ENCODE data around the gene ABTB1. TPM values are rescaled to one million over a fixed set of nuclear protein-coding genes. Genes with fewer than 3 reads are reported as not detected.
A peak's percentile ranks its signal among the peaks of the same experiment; 100 is the strongest.

Gene ABTB1
- total RNA-seq, 2 donors from 2014 or later = 27.7 to 28.9 TPM

DNA sequence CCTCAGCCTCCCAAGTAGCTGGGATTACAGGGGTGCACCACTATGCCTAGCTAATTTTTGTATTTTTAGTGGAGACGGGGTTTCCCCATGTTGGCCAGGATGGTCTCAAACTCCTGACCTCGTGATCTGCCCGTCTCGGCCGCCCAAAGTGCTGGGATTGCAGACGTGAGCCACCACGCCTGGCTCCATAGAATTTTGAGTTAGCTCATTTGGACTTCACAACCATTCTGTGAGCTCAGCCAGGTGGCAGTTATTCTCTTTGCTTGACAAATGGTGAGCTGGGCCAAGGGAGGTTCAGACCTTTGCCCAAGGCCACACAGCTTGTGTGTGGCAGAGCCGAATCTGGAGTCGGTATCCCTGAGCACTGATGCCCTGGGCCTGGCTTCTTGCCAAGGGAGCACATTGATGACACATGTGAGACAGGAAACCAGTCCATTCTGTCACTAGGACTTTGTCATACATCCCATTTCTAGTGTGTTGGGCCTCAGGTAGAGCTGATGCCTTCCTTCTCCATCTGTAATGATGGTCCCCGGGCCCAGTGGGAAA, 26.2 kb upstream of the ABTB1 start:
- DNase-seq (ENCODE audit: low spot score) = peak; percentile 62
- intact Hi-C loops (cut with DNase I) = no loop called here

DNA sequence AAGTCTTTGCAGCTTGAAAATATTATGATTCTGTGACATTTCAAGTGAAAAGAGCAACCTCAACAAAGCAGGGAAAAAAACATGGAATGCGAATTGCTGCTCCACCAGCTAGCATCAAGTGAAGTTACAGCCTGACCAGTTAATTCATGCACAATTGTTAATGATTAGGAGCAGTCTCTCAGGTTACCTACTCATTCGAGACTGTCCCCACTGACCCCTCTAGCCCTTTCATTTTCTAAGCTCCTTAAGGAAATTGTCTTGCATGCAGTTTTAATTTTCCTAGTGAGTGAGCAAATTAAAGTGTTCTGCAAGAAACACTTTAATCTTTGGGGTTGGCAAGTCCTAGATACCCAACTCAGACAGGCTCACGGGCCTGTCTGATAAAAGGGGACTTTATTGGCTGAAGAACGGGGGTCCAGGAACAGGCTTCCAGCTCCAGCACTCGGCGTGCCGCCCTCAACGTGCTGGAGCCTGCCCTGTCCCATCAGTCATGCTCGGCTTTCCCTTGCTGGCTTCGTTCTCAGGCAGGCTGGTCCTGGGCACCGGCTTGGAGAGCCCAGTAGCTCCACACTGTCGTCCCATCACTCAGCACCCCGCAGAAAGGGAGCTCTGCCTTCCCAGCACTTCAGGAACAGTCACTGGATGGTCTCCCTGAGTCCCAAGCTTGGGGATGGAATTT, 25.4 kb upstream of the ABTB1 start:
- intact Hi-C loops (cut with DNase I) = no loop called here
- peak; percentile 64 for DNase-seq (ENCODE audit: low spot score)

- intact Hi-C loops (cut with DNase I) = no loop called here
- DNase-seq (ENCODE audit: low spot score) = no peak
Observed at GRCh38 chr3:127647845-127648204, 24.9 kb upstream of the ABTB1 start.

GRCh38 chr3:127650236-127650635, 22.5 kb upstream of the ABTB1 start:
- intact Hi-C loops (cut with DNase I) = loop anchor here (2.0 to 5.0 kb wide), 2 partner anchors 317 kb away; no protein-coding TSS in a partner anchor
- DNase-seq (ENCODE audit: low spot score) = peak; percentile 23

GRCh38 chr3:127651516-127652172, 21.1 kb upstream of the ABTB1 start:
- intact Hi-C loops (cut with DNase I) = loop anchor here (2.0 to 5.0 kb wide), 2 partner anchors 315 to 316 kb away; no protein-coding TSS in a partner anchor

DNA sequence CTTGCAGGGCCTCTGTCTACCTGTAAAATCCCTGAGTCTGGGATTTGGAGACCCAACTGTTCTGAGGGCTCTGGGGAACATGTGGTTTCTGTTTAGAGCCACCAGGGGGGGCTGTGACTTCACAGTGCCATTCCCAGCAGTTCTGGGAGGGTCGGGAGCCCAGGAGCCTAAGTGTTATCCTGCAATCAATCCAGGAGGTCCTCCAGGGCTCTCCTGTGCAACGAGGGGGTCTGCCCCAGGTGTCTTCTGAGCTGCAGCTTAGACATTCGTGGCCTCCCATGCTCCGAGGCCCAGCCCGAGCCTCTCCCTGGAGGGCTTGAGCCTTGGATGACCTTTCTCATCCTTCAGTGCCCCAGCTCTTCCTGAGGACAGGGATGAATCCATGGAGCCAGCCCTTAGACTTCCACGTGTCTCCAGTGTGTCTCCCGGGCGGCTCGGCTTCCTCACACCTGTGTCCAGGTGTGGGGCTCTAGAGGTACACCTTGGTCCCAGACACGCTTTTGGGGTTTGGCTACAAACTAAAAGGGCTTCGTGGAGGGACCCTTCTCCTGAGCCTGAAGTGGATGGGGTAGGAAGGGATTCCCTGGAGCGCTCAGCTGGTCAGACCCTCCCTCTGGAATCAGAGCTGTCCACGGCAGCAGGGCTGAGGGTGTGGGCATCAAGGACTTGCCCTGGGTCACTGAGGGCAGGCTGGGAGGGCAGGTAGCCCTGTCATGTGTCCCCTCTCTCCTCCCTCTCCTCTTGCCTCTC, 20.3 kb upstream of the ABTB1 start:
- intact Hi-C loops (cut with DNase I) = loop anchor here in 1 of 2 donors (5.0 kb wide), 1 partner anchor 315 kb away; no protein-coding TSS in a partner anchor
- DNase-seq (ENCODE audit: low spot score) = peak; percentile 83

More at GRCh38 chr3:127651516-127652172, 21.1 kb upstream of the ABTB1 start:
- peak; percentile 53 for DNase-seq (ENCODE audit: low spot score)

DNA sequence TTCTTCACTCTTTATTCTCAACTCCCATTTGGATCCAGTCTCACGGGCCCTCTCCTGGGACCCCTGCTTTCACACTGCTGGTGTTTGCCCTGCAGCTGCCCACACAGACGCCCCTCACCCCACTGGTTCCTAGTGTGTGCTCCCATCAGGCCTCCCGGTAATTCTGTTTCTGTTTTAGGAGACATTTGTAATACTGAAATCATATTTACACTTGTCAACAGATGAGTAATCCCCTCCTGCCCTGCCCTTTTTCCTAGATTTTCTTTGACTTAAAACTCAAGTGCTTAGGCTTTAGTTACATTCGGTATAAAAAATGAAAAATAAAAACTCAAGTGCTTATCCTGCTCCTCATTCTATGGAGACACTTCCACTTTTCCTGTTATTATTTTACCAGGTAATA, 18.4 kb upstream of the ABTB1 start:
- intact Hi-C loops (cut with DNase I) = loop anchor here in 1 of 2 donors (5.0 kb wide), 1 partner anchor 313 kb away; no protein-coding TSS in a partner anchor
- peak; percentile 35 for DNase-seq (ENCODE audit: low spot score)

DNA sequence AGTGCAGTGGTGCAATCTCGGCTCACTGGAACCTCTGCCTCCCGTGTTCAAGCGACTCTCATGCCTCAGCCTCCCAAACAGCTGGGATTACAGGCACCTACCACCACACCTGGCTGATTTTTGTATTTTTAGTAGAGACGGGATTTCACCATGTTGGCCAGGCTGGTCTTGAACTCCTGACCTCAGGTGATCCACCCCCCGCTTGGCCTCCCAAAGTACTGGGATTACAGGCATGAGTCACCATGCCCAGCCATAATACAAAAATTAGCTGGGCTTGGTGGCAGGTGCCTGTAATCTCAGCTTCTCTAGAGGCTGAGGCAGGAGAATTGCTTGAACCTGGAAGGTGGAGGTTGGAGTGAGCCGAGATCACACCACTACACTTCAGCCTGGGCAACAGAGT, 17.8 kb upstream of the ABTB1 start:
- peak; percentile 19 for DNase-seq (ENCODE audit: low spot score)
- intact Hi-C loops (cut with DNase I) = loop anchor here in 1 of 2 donors (5.0 kb wide), 1 partner anchor 312 kb away; no protein-coding TSS in a partner anchor

GRCh38 chr3:127655641-127656040, 17.1 kb upstream of the ABTB1 start:
- intact Hi-C loops (cut with DNase I) = no loop called here
- DNase-seq (ENCODE audit: low spot score) = peak; percentile 56

DNA sequence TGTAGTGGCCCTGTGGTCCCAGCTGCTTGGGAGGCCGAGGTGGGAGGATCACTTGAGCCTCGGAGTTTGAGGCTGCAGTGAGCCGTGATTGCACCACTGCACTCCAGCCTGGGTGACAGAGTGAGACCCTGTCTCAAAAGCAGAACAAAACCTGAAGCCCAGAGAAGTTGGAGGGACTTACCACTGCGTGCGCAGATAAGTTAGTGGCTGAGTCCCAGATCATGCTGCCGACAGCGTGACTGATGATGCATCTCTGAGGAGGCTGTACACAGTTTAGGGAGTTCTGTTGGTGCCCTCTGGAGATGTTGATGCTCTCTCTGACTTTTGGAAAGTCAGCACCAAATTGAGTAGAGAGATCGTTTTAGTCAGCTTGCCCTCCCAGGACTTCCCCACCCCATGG, 15.8 kb upstream of the ABTB1 start:
- intact Hi-C loops (cut with DNase I) = no loop called here
- peak; percentile 61 for DNase-seq (ENCODE audit: low spot score)

DNA sequence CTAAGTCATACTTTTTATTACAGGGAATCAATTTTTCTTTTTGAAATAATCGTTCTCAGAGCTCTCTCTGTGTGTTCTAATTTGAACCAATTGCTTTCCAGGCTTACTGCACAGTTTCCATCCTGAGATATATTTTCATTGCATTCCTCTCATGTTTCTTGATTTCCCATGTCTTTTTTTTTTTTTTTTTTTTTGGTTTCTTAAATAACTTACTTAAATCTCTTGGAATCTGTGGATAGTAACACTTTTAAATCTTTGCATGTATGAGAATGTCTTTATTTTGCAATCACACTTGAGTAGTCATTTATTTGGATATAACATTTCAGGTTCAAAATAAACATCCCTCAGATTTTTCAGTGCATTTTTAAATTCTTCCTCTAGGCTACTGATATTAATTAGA, 14.5 kb upstream of the ABTB1 start:
- DNase-seq (ENCODE audit: low spot score) = no peak
- intact Hi-C loops (cut with DNase I) = no loop called here

- DNase-seq (ENCODE audit: low spot score) = peak; percentile 62
- intact Hi-C loops (cut with DNase I) = no loop called here
Observed at GRCh38 chr3:127660621-127661251, 12.0 kb upstream of the ABTB1 start.

- DNase-seq (ENCODE audit: low spot score) = peak; percentile 40
Observed at GRCh38 chr3:127661600-127661999, 11.2 kb upstream of the ABTB1 start.

DNA sequence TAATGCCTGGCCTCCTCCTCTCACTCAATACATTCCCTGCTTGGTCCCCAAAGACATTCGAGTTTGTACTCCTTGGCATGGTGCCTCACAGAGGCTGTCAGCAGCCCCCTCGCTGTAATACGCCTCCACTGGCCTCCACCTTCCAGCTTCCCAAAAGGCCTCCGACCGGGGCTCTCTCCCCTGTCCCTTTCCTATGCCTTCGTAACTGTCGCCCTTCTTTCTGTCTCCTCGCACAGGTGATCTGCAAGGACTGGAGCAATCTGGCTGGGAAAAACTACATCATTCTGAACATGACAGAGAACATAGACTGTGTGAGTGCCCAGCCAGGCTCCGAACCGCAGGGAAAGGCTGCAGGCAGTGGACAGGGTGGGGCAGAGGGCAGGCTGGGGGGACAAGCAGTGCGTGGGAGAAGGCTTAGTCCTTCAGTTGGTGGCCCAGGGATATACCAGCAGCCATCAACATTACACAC, 10.7 kb upstream of the ABTB1 start:
- intact Hi-C loops (cut with DNase I) = no loop called here
- peak; percentile 61 for DNase-seq (ENCODE audit: low spot score)

More at GRCh38 chr3:127661600-127661999, 11.2 kb upstream of the ABTB1 start:
- intact Hi-C loops (cut with DNase I) = no loop called here

- intact Hi-C loops (cut with DNase I) = no loop called here
- peak; percentile 11 for DNase-seq (ENCODE audit: low spot score)
Observed at GRCh38 chr3:127663151-127663550, 9.6 kb upstream of the ABTB1 start.

GRCh38 chr3:127665165-127665564, 7.6 kb upstream of the ABTB1 start:
- intact Hi-C loops (cut with DNase I) = no loop called here
- no peak for DNase-seq (ENCODE audit: low spot score)

- peak; percentile 8 for DNase-seq (ENCODE audit: low spot score)
- intact Hi-C loops (cut with DNase I) = no loop called here
Observed at GRCh38 chr3:127665586-127665985, 7.2 kb upstream of the ABTB1 start.

- intact Hi-C loops (cut with DNase I) = no loop called here
- DNase-seq (ENCODE audit: low spot score) = peak; percentile 49
Observed at GRCh38 chr3:127666676-127667075, 6.1 kb upstream of the ABTB1 start.

GRCh38 chr3:127667119-127667681, 5.6 kb upstream of the ABTB1 start:
- intact Hi-C loops (cut with DNase I) = no loop called here
- peak; percentile 46 for DNase-seq (ENCODE audit: low spot score)

Measured in posterior vena cava (tissue), 2 donors.